NK-92 treated with Interleukin-12 subunit alpha and Interleukin-12 subunit beta, amount 100 ng/mL, for 24 hours (cell line): ENCODE data around the gene FBXO17.
"Not testable (repeated sequence)": the region's sequence is repeated elsewhere in the genome, so short reads cannot be mapped to it uniquely, and the experiment has no call there.

Source experiments
- DNase-seq: peaks from one replicate; lab custom pipeline; 2025; lab: John Stamatoyannopoulos, UW

The FBXO17 gene

GRCh38 chr19:38980583-38981374 lies 5.2 kb upstream of the FBXO17 start:
- DNase-seq = no peak

GRCh38 chr19:38979812-38980211 lies 4.3 kb upstream of the FBXO17 start:
- no peak for DNase-seq

- no peak for DNase-seq
Measured at GRCh38 chr19:38978326-38978689, 2.8 kb upstream of the FBXO17 start.

- no peak for DNase-seq
Measured at GRCh38 chr19:38977445-38978325, 2.1 kb upstream of the FBXO17 start.

GRCh38 chr19:38975861-38976271 lies 324 bp upstream of the FBXO17 start:
- DNase-seq = no peak

- DNase-seq = no peak
Measured at GRCh38 chr19:38974624-38975213, 823 bp downstream of the FBXO17 start.

GRCh38 chr19:38971672-38972071 lies 3.9 kb downstream of the FBXO17 start:
- no peak for DNase-seq

- DNase-seq = no peak
Measured at GRCh38 chr19:38970664-38971532, 4.6 kb downstream of the FBXO17 start.

GRCh38 chr19:38966149-38966548 lies 9.4 kb downstream of the FBXO17 start:
- not testable (repeated sequence) for DNase-seq

- no peak for DNase-seq
Measured at GRCh38 chr19:38964738-38965137, 10.8 kb downstream of the FBXO17 start.

- no peak for DNase-seq
Measured at GRCh38 chr19:38959618-38960017, 15.9 kb downstream of the FBXO17 start.

GRCh38 chr19:38958301-38958700 lies 17.2 kb downstream of the FBXO17 start:
- DNase-seq = no peak

GRCh38 chr19:38956264-38956663 lies 19.3 kb downstream of the FBXO17 start:
- no peak for DNase-seq

- DNase-seq = no peak
Measured at GRCh38 chr19:38953677-38954076, 21.9 kb downstream of the FBXO17 start.

- DNase-seq = no peak
Measured at GRCh38 chr19:38952395-38953165, 23.0 kb downstream of the FBXO17 start.

GRCh38 chr19:38951187-38951586 lies 24.4 kb downstream of the FBXO17 start:
- no peak for DNase-seq

- DNase-seq = no peak
Measured at GRCh38 chr19:38949580-38950367, 25.8 kb downstream of the FBXO17 start.

GRCh38 chr19:38946229-38947010 lies 29.1 kb downstream of the FBXO17 start:
- DNase-seq = no peak

- DNase-seq = no peak
Measured at GRCh38 chr19:38945562-38946228, 29.8 kb downstream of the FBXO17 start.
